Choroid plexus epithelial cell (primary cell): Measurements from ENCODE around the gene CST2.

ENCODE experiments used
- DNase-seq: peaks from one replicate; pipeline ENCODE4 v3.0.0-alpha.2; 2010; ENCODE audit warnings: low read depth
- H3K4me3 ChIP-seq: 2 replicates; pipeline ENCODE4 v1.5.1; 2011; ENCODE audit warnings: low read depth, mild to moderate bottlenecking, control low read depth, low read length, moderate library complexity
- CTCF ChIP-seq: conservative IDR thresholded peaks from 2 replicates; pipeline ENCODE4 v1.5.1; 2011; ENCODE audit warnings: low read depth, mild to moderate bottlenecking, control low read depth, inconsistent platforms, low read length, moderate library complexity

CST2 gene, protein sequence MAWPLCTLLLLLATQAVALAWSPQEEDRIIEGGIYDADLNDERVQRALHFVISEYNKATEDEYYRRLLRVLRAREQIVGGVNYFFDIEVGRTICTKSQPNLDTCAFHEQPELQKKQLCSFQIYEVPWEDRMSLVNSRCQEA

GRCh38 chr20:23826541-23827021, at the start of gene CST2:
Gene CST2, minus strand, starts transcription at chr20:23826729. Its CDS starts 69 bp downstream, at chr20:23826660.
- no peak within 1 kb of the TSS for H3K4me3 ChIP-seq
- peak; percentile 34 for DNase-seq
- no peak for TF ChIP-seq CTCF

DNA sequence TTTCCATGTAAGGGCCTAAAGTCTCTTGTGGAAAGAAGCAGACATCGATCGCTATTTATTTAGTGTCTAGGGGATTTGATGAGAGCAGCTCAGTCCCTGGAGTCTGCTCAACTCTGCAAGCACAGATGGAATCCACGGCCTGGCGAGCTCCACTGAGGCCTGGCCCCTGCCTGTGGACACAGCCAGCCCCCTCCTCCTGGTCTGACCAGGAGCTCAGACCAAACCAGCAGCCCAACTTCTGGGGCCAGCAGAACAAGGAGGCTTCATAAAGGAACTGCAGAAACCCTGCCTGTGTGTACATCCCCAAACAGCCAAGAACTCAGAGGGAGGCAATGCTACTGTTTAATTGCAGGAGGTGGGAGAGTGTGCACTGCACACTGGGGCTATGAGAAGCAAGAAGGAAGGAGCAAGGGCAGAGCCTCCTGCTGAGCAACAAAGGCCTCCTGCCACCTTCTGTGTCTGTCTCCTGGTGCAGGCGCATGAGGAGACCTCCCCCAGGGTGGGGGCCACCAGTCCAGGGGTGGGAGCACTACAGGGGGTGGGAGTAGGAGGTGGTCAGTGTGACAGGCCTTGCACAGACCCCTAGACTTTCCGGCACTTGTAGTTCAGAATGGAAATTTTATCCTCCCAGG, 49.2 kb upstream of the CST2 start:
- H3K4me3 ChIP-seq: no peak overlapping the region
- no peak for TF ChIP-seq CTCF
- DNase-seq: no peak

DNA sequence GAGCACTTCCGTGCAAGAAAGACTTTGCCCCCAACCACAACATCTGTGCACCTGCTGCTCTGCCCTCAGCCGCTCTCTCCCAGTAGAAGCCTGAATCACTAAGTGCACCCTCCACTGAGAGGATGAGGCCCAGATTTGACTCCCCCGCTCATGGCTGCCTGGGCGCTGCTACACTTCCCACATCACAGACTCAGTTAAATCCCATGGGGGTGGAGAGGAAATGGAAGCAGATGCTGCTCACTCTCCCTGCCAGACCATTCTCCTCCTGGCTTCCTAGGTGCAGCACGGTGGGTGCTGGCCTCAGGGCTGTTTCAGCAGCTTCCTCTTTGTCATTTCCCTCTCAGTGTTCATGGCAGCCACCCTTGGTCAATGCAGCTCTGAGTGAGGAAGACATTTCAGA, 48.2 kb upstream of the CST2 start:
- no peak for DNase-seq
- no peak for TF ChIP-seq CTCF

DNA sequence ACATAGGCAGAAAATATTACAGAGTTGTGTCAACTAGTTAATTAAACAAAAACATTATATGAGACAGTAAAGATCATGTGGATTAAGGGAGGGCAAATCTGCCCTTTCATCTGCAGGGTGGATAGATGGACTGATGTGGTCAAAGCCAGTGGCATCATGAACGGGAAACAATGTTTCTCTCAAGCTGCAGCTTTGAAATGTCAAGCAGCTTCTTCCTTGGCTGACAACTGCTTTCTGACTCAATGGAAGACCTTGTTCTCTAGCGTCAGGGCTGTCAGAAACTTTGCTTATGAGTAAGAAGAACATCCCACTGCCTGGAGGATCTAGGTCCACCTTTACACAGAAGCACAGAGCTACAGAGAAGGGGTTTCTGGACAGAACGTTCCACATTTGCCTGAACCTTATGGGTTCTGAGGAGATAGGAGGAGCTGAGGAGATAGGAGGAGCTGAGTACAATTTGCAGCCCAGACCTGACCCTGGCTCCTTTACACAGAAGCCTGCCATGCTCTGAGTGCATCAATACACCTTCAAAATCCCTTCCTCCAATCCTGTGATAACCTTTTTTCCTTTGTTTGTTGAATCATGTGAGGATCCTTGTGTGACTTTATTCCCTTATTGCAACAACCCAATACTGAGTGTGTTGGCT, 47.0 kb upstream of the CST2 start:
- TF ChIP-seq CTCF: no peak
- H3K4me3 ChIP-seq: no peak overlapping the region
- DNase-seq: no peak

More for the DNA sequence above, 48.2 kb upstream of the CST2 start:
- H3K4me3 ChIP-seq: no peak overlapping the region

GRCh38 chr20:23872065-23872464, 45.5 kb upstream of the CST2 start:
- DNase-seq: no peak
- H3K4me3 ChIP-seq: no peak overlapping the region
- TF ChIP-seq CTCF: no peak

DNA sequence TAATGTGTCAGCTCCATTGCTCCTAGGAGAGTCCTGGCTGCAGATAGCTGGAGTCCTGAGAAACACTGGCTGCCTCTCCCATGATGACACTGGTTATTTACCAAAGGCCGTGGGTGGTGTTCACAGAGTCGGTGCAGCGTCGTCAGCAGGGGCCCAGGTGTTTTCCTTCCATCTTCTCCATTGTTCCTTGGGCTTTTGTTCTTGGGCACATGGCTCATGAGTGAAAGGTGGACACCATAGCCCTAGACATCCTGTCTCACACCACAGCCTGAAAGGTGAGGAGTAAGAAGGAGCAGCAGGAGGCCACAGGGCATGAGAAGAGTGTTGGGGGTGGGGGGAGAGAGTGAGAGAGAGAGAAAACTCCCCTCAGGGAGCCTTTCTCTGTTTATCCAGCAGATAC, 43.9 kb upstream of the CST2 start:
- no peak overlapping the region for H3K4me3 ChIP-seq
- TF ChIP-seq CTCF: no peak
- no peak for DNase-seq
